Measurements from ENCODE around the gene EDC4. TPM values are rescaled to one million over a fixed set of nuclear protein-coding genes. Genes with fewer than 3 reads are reported as not detected.

EDC4 gene
- total and polyA plus RNA-seq, 9 of the 15 experiments (the other 6 are each of a cell fraction or from before 2014, with no cell fraction given): 1.1 to 131 (median 74.0) TPM

GRCh38 chr16:67841816-67842508 is 30.9 kb upstream of the EDC4 start, which contains the start of gene THAP11 (continued):
- no peak for TF ChIP-seq ZHX1 (conservative IDR thresholded peaks at IDR 0.05; ENCODE audit: low read length)
- TF ChIP-seq CREB1 (IDR thresholded peaks at IDR 0.05): peak; percentile 21
- peak; percentile 78; the same call in 1 of the 2 replicates for TF ChIP-seq CREB1 (CRISPR knock-in tag; IDR thresholded peaks at IDR 0.05)
- TF ChIP-seq CBFB (CRISPR knock-in tag; IDR thresholded peaks at IDR 0.05): no peak
- no peak for TF ChIP-seq ELK3 (CRISPR knock-in tag; IDR thresholded peaks at IDR 0.05)
- TF ChIP-seq ZNF143 (CRISPR knock-in tag; IDR thresholded peaks at IDR 0.05): peak; percentile 95
- no peak for TF ChIP-seq ZSCAN32 (CRISPR knock-in tag; IDR thresholded peaks at IDR 0.05)
- TF ChIP-seq RAD21 (CRISPR knock-in tag; conservative IDR thresholded peaks at IDR 0.05 in 1 of 2, IDR thresholded peaks at IDR 0.05 in 1 of 2): peak; percentile 6 to 39; a peak in 1 of 4 replicates
- TF ChIP-seq BMI1 (IDR thresholded peaks at IDR 0.05; ENCODE audit: low read length): no peak
- no peak for TF ChIP-seq CEBPG (CRISPR knock-in tag; IDR thresholded peaks at IDR 0.05)
- TF ChIP-seq CEBPG (tag; conservative IDR thresholded peaks at IDR 0.05 in 1 of 2, IDR thresholded peaks at IDR 0.05 in 1 of 2): no peak
- TF ChIP-seq ZNF707 (CRISPR knock-in tag; conservative IDR thresholded peaks at IDR 0.05): no peak
- no peak for TF ChIP-seq ZNF561 (CRISPR knock-in tag; conservative IDR thresholded peaks at IDR 0.05)
- no peak for TF ChIP-seq GTF2B (IDR thresholded peaks at IDR 0.05; ENCODE audit: extremely low read depth, insufficient read length)
- peak in 1 of 2 experiments; percentile 70; a peak in 2 of 4 replicates for TF ChIP-seq MNT (conservative IDR thresholded peaks at IDR 0.05)
- no peak for TF ChIP-seq ZBTB12 (CRISPR knock-in tag; IDR thresholded peaks at IDR 0.05)
- TF ChIP-seq CSDE1 (IDR thresholded peaks at IDR 0.05): no peak
- TF ChIP-seq NKRF (IDR thresholded peaks at IDR 0.05; ENCODE audit: borderline replicate concordance): no peak
